ENCODE results near the gene PABPN1. TPM values are rescaled to one million over a fixed set of nuclear protein-coding genes. Genes with fewer than 3 reads are reported as not detected.

The PABPN1 gene
- total and polyA plus RNA-seq, 9 of the 15 experiments (the other 6 are each of a cell fraction or from before 2014, with no cell fraction given): 32.6 to 388 (median 178) TPM

DNA sequence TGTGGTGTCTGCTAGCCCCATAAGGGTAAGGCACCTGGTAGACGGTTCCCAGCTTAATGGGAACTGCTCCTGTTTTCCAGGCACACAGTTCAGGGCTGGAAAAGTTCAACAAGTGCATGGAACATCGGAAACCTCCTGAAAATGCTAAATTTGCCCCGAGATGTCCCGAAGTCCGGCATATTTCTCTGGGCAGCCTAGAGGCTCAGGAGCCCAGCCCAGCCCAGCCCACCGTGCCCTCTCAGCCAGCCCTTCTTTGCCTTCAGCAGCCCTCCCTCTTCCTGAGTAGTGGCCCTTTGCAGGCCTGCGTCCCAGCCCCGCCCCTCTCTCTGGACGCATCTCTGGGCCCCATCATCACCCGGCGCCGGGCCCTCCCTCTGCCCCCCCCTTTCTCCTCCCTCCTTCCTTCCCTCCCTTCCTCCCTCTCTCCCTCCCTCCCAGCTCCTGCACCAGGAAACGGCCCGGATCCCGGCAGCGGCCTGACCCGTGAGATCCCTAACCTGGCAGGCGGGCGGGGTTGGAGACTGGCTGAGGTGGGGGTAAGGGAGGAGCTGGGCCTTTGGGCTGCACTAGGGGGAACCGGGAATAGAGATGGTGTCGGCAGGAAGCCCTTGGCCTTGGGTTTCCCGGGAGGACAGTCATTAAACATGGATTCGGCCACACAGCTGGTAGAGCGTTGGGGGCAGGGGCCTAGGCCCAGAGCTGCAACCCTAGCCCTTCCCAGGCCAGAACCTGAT, 14.7 kb upstream of the PABPN1 start, which contains the start of gene BCL2L2 (continued):
- TF ChIP-seq ELK1 (CRISPR knock-in tag; IDR thresholded peaks at IDR 0.05) (no peak), ZNF274 (IDR thresholded peaks at IDR 0.05; ENCODE audit: borderline replicate concordance, low read depth, low read length) (no peak), ZNF23 (CRISPR knock-in tag; IDR thresholded peaks at IDR 0.05) (no peak), SMAD3 (CRISPR knock-in tag; conservative IDR thresholded peaks at IDR 0.05) (no peak), BHLHE40 (IDR thresholded peaks at IDR 0.05; ENCODE audit: low read length) (0 out of 2 replicates have a peak, but pooled peaks have one; percentile 20), ZNF507 (tag; conservative IDR thresholded peaks at IDR 0.05) (no peak), MECOM (CRISPR knock-in tag; IDR thresholded peaks at IDR 0.05) (no peak), ATF4 (CRISPR knock-in tag; IDR thresholded peaks at IDR 0.05) (no peak), MYNN (IDR thresholded peaks at IDR 0.05) (0 out of 2 replicates have a peak, but pooled peaks have one; percentile 15), MYNN (CRISPR knock-in tag; IDR thresholded peaks at IDR 0.05) (no peak), PRPF4 (IDR thresholded peaks at IDR 0.05; ENCODE audit: insufficient read depth, low read depth, low read length, poor library complexity, severe bottlenecking) (no peak), ZNF717 (CRISPR knock-in tag; IDR thresholded peaks at IDR 0.05) (no peak), HMGN3 (IDR thresholded peaks at IDR 0.05; ENCODE audit: borderline replicate concordance, extremely low read depth, insufficient read length, low read depth, low read length) (peak; percentile 66), ZZZ3 (IDR thresholded peaks at IDR 0.05) (no peak), SAP30 (IDR thresholded peaks at IDR 0.05; ENCODE audit: borderline replicate concordance, insufficient read depth, low read depth, low read length, poor library complexity, severe bottlenecking) (peak; percentile 28), XRCC4 (IDR thresholded peaks at IDR 0.05; ENCODE audit: extremely low read depth, insufficient read depth, insufficient read length) (no peak), KLF16 (IDR thresholded peaks at IDR 0.05) (no peak), TRIM28 (IDR thresholded peaks at IDR 0.05) (peak; percentile 31; the same call in 1 of the 2 replicates), GATA2 (CRISPR knock-in tag; IDR thresholded peaks at IDR 0.05) (0 out of 2 replicates have a peak, but pooled peaks have one; percentile 29)
- TF ChIP-seq, protein P1, sequence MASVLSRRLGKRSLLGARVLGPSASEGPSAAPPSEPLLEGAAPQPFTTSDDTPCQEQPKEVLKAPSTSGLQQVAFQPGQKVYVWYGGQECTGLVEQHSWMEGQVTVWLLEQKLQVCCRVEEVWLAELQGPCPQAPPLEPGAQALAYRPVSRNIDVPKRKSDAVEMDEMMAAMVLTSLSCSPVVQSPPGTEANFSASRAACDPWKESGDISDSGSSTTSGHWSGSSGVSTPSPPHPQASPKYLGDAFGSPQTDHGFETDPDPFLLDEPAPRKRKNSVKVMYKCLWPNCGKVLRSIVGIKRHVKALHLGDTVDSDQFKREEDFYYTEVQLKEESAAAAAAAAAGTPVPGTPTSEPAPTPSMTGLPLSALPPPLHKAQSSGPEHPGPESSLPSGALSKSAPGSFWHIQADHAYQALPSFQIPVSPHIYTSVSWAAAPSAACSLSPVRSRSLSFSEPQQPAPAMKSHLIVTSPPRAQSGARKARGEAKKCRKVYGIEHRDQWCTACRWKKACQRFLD (CRISPR knock-in tag; IDR thresholded peaks at IDR 0.05): no peak
- TF ChIP-seq, protein P2, sequence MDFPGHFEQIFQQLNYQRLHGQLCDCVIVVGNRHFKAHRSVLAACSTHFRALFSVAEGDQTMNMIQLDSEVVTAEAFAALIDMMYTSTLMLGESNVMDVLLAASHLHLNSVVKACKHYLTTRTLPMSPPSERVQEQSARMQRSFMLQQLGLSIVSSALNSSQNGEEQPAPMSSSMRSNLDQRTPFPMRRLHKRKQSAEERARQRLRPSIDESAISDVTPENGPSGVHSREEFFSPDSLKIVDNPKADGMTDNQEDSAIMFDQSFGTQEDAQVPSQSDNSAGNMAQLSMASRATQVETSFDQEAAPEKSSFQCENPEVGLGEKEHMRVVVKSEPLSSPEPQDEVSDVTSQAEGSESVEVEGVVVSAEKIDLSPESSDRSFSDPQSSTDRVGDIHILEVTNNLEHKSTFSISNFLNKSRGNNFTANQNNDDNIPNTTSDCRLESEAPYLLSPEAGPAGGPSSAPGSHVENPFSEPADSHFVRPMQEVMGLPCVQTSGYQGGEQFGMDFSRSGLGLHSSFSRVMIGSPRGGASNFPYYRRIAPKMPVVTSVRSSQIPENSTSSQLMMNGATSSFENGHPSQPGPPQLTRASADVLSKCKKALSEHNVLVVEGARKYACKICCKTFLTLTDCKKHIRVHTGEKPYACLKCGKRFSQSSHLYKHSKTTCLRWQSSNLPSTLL (IDR thresholded peaks at IDR 0.05): no peak
- TF ChIP-seq, protein P3, sequence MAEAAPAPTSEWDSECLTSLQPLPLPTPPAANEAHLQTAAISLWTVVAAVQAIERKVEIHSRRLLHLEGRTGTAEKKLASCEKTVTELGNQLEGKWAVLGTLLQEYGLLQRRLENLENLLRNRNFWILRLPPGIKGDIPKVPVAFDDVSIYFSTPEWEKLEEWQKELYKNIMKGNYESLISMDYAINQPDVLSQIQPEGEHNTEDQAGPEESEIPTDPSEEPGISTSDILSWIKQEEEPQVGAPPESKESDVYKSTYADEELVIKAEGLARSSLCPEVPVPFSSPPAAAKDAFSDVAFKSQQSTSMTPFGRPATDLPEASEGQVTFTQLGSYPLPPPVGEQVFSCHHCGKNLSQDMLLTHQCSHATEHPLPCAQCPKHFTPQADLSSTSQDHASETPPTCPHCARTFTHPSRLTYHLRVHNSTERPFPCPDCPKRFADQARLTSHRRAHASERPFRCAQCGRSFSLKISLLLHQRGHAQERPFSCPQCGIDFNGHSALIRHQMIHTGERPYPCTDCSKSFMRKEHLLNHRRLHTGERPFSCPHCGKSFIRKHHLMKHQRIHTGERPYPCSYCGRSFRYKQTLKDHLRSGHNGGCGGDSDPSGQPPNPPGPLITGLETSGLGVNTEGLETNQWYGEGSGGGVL (CRISPR knock-in tag; IDR thresholded peaks at IDR 0.05): no peak

Data from K562 (cell line).